Caco-2 (cell line): ENCODE results near the gene SEMA3F. TPM values are rescaled to one million over a fixed set of nuclear protein-coding genes. Genes with fewer than 3 reads are reported as not detected.
"Not testable (repeated sequence)": the region's sequence is repeated elsewhere in the genome, so short reads cannot be mapped to it uniquely, and the experiment has no call there.

Experiments
- BruUV-seq: library from RNA; stranded (reverse); fragments of 400-500 nt; replicated peaks from 2 replicates; lab custom pipeline; 2021; lab: Mats Ljungman, UMichigan
- CTCF ChIA-PET: fragments of 300-600 bp; sonication (Branson Sonifier 250); formaldehyde crosslinking; loops from one replicate; lab custom pipeline; 2022; ENCODE audit warnings: antibody characterized with exemption; lab: Charles Lee
- POLR2A ChIA-PET: fragments of 300-600 bp; sonication (Branson Sonifier 250); formaldehyde crosslinking; loops from one replicate; lab custom pipeline; 2022; ENCODE audit warnings: antibody characterized with exemption; lab: Charles Lee
- DNase-seq, 2 experiments: peaks; one replicate each; pipeline versions ENCODE4 v3.0.0 to v3.0.0-alpha.2; 2020 to 2022
- H3K27me3 ChIP-seq: replicated peaks from 2 replicates; pipeline ENCODE4 v1.6.0; 2011; ENCODE audit warnings: low read length; ENCODE audit not compliant: control insufficient read depth, insufficient read depth
- H3K36me3 ChIP-seq: 2 replicates; pipeline ENCODE4 v1.5.1; 2011; ENCODE audit warnings: low read length; ENCODE audit not compliant: control insufficient read depth, insufficient read depth
- H3K4me1 ChIP-seq: fragments of 250-450 bp; sonication (Bioruptor Pico); 2 replicates; pipeline ENCODE4 v1.5.1; 2020; ENCODE audit warnings: mild to moderate bottlenecking
- H3K4me3 ChIP-seq: 2 replicates; pipeline ENCODE4 v1.5.1; 2011; ENCODE audit warnings: low read depth, mild to moderate bottlenecking, control low read depth, low read length
- H3K9me3 ChIP-seq: fragments of 250-450 bp; sonication (Bioruptor Pico); 2 replicates; pipeline ENCODE4 v1.5.1; 2020; ENCODE audit warnings: mild to moderate bottlenecking, moderate library complexity
- H3K27ac Mint-ChIP-seq: one replicate; pipeline ENCODE4 v1.8.0; 2022; ENCODE audit warnings: mixed read lengths; ENCODE audit not compliant: unreplicated experiment
- H3K27me3 Mint-ChIP-seq: one replicate; pipeline ENCODE4 v1.8.0; 2022; ENCODE audit warnings: mixed read lengths; ENCODE audit not compliant: insufficient read depth, unreplicated experiment
- H3K36me3 Mint-ChIP-seq: one replicate; pipeline ENCODE4 v1.8.0; 2022; ENCODE audit warnings: mild to moderate bottlenecking, mixed read lengths; ENCODE audit not compliant: insufficient read depth, unreplicated experiment
- H3K4me1 Mint-ChIP-seq: one replicate; pipeline ENCODE4 v1.8.0; 2022; ENCODE audit warnings: low read depth, mixed read lengths; ENCODE audit not compliant: unreplicated experiment
- H3K4me3 Mint-ChIP-seq: one replicate; pipeline ENCODE4 v1.8.0; 2022; ENCODE audit warnings: mild to moderate bottlenecking, moderate library complexity, mixed read lengths; ENCODE audit not compliant: unreplicated experiment
- H3K9me3 Mint-ChIP-seq: one replicate; pipeline ENCODE4 v1.8.0; 2022; ENCODE audit warnings: mixed read lengths; ENCODE audit not compliant: unreplicated experiment
- CTCF ChIP-seq, 2 experiments: fragments of 200-600 bp in 1 of 2; IDR thresholded peaks; 1 replicate in 1 of 2; 2 replicates in 1 of 2; pipeline versions ENCODE4 v1.5.1 to v1.8.0; 2011 to 2022; ENCODE audit warnings: antibody characterized with exemption in 1 of 2, control low read depth in 1 of 2, inconsistent platforms in 1 of 2, low read depth in 1 of 2, low read length in 1 of 2, mild to moderate bottlenecking in 1 of 2, moderate library complexity in 1 of 2; ENCODE audit not compliant: insufficient read depth in 1 of 2, severe bottlenecking in 1 of 2, unreplicated experiment in 1 of 2
- intact Hi-C: fragments of 100-400 bp; cut with micrococcal nuclease; formaldehyde crosslinking; loops from one replicate; pipeline ENCODE4 v1.10.0; 2022; ENCODE audit not compliant: unreplicated experiment
- total RNA-seq: library from RNA; stranded (reverse); gene quantifications from 2 replicates; pipeline ENCODE4 v1.2.3, GENCODE V29; 2022

SEMA3F gene
- total RNA-seq, 1 experiment from 2014 or later: 16.5 TPM

- no peak for DNase-seq
- Histone ChIP-seq H3K4me3 (no peak overlapping the region), H3K36me3 (no peaks in the 10 kb centered on the region), H3K4me1 (peaks cover 33% of the 10 kb centered on the region), H3K27me3 (no peaks in the 10 kb centered on the region), H3K9me3 (no peaks in the 10 kb centered on the region)
- Mint-ChIP-seq H3K4me3 (no peak overlapping the region), H3K36me3 (peaks cover 4% of the 10 kb centered on the region), H3K27me3 (no peaks in the 10 kb centered on the region), H3K9me3 (no peaks in the 10 kb centered on the region), H3K27ac (no peak overlapping the region), H3K4me1 (peaks cover 12% of the 10 kb centered on the region)
- no peak for TF ChIP-seq CTCF (IDR thresholded peaks at IDR 0.05; ENCODE audit: insufficient read depth in 1 of 2, low read depth in 1 of 2, low read length in 1 of 2, severe bottlenecking in 1 of 2, unreplicated experiment in 1 of 2)
- intact Hi-C loops: loop anchor here (2.0 kb wide), 1 partner anchor 15 kb away; no protein-coding TSS in a partner anchor
- POLR2A ChIA-PET: no interaction called here
- no TSS peak for BruUV-seq
- CTCF ChIA-PET: interaction anchor here (0.7 to 2.6 kb wide), 5 partner anchors 14 to 276 kb away, joined by 3 to 23 read pairs (median 11); no protein-coding TSS in a partner anchor
Observed at GRCh38 chr3:50210176-50210509, 55.0 kb downstream of the SEMA3F start.

GRCh38 chr3:50210510-50211367 lies 55.6 kb downstream of the SEMA3F start:
- H3K4me3 Mint-ChIP-seq: no peak overlapping the region
- Histone ChIP-seq H3K4me1 (peaks cover 28% of the 10 kb centered on the region), H3K4me3 (no peak overlapping the region), H3K27me3 (no peaks in the 10 kb centered on the region), H3K36me3 (no peaks in the 10 kb centered on the region), H3K9me3 (no peaks in the 10 kb centered on the region)
- POLR2A ChIA-PET: interaction anchor here (0.5 kb wide), 1 partner anchor 1289 kb away, joined by 11 read pairs; no protein-coding TSS in a partner anchor
- TF ChIP-seq CTCF (IDR thresholded peaks at IDR 0.05; ENCODE audit: insufficient read depth in 1 of 2, low read depth in 1 of 2, low read length in 1 of 2, severe bottlenecking in 1 of 2, unreplicated experiment in 1 of 2): no peak
- H3K27ac Mint-ChIP-seq: no peak overlapping the region
- peaks cover 12% of the 10 kb centered on the region for H3K4me1 Mint-ChIP-seq
- no peaks in the 10 kb centered on the region for H3K27me3 Mint-ChIP-seq
- DNase-seq: peak; percentile 30 to 53
- no peaks in the 10 kb centered on the region for H3K9me3 Mint-ChIP-seq
- CTCF ChIA-PET: interaction anchor here (0.7 to 2.6 kb wide), 7 partner anchors 8 to 277 kb away, joined by 3 to 23 read pairs (median 6); no protein-coding TSS in a partner anchor
- intact Hi-C loops: loop anchor here (2.0 kb wide), 1 partner anchor 16 kb away; no protein-coding TSS in a partner anchor
- BruUV-seq: no TSS peak
- H3K36me3 Mint-ChIP-seq: peaks cover 4% of the 10 kb centered on the region

- H3K4me1 Mint-ChIP-seq: peaks cover 12% of the 10 kb centered on the region
- H3K36me3 ChIP-seq, H3K36me3 Mint-ChIP-seq, POLR2A ChIA-PET, BruUV-seq, H3K27me3 ChIP-seq, DNase-seq, H3K9me3 ChIP-seq, H3K4me3 ChIP-seq, H3K27me3 Mint-ChIP-seq, H3K27ac Mint-ChIP-seq, H3K9me3 Mint-ChIP-seq, H3K4me3 Mint-ChIP-seq: not testable (repeated sequence)
- peaks cover 22% of the 10 kb centered on the region for H3K4me1 ChIP-seq
- CTCF ChIA-PET: interaction anchor here (1.1 to 2.6 kb wide), 6 partner anchors 8 to 49 kb away, joined by 3 to 23 read pairs (median 8); no protein-coding TSS in a partner anchor
- intact Hi-C loops: loop anchor here (2.0 kb wide), 1 partner anchor 17 kb away; no protein-coding TSS in a partner anchor
Observed at GRCh38 chr3:50211368-50211717, 56.2 kb downstream of the SEMA3F start.
